OCI-LY1 (cell line): ENCODE data around the gene TSHR.

Experiments
- EZH2 ChIP-seq: fragments of 200-600 bp; sonication (generic), shearing (Covaris generic); IDR thresholded peaks from 2 replicates; pipeline ENCODE4 v1.8.0; 2017; ENCODE audit warnings: borderline replicate concordance, mixed run types, mild to moderate bottlenecking, antibody characterized with exemption, low read length, moderate library complexity, mixed read lengths
- TF ChIP-seq, protein P1 (sequence below): fragments of 200-600 bp; sonication (generic), shearing (Covaris generic); IDR thresholded peaks from 2 replicates; pipeline ENCODE4 v1.5.1; 2017; ENCODE audit warnings: mild to moderate bottlenecking, antibody characterized with exemption, low read length, moderate library complexity, mixed read lengths

DNA sequence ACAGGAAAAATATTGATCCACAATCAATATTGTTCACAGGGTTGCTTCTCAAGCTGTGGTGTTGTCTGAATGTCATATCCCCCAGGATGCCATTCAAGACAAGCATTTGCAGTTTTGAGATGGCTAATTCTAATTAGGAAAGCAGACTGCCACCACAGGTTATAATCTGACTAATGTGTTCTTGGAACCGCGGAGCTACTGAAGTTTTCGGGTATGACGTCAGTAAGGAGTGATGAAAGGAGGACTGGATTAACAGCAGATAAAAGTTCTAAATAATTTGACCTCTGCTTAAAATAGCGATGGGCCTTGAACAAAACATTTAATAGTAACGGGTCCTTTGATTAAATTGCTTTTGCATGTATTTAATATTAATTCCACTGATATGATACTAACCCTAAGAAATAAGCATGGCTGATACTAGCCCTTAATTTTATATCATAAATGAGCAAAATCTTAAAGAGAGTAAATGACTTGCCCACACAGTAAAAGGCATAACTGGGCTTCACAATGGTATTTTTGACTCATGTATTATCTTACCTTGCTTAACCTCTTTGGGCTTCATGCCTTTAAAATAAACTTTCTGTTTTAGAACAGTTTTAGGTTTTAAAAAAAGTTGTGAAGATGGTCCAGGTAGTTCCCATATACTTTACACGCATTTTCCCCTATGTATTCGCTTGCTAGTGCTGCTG, 50.3 kb downstream of the TSHR start:
- TF ChIP-seq EZH2, result no peak
- TF ChIP-seq, protein P1, sequence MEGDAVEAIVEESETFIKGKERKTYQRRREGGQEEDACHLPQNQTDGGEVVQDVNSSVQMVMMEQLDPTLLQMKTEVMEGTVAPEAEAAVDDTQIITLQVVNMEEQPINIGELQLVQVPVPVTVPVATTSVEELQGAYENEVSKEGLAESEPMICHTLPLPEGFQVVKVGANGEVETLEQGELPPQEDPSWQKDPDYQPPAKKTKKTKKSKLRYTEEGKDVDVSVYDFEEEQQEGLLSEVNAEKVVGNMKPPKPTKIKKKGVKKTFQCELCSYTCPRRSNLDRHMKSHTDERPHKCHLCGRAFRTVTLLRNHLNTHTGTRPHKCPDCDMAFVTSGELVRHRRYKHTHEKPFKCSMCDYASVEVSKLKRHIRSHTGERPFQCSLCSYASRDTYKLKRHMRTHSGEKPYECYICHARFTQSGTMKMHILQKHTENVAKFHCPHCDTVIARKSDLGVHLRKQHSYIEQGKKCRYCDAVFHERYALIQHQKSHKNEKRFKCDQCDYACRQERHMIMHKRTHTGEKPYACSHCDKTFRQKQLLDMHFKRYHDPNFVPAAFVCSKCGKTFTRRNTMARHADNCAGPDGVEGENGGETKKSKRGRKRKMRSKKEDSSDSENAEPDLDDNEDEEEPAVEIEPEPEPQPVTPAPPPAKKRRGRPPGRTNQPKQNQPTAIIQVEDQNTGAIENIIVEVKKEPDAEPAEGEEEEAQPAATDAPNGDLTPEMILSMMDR, result no peak
